HG03457 (cell line): ENCODE measurements around the gene ITPK1.
"Not testable (repeated sequence)": the region's sequence is repeated elsewhere in the genome, so short reads cannot be mapped to it uniquely, and the experiment has no call there.

Experiments used
- ATAC-seq: cut with Tn5 transposase; IDR thresholded peaks from one replicate; pipeline ENCODE4 v1.9.1; 2021; ENCODE audit warnings: moderate number of reproducible peaks; ENCODE audit not compliant: unreplicated experiment

ITPK1 gene

GRCh38 chr14:93062890-93063289, 52.8 kb downstream of the ITPK1 start:
- ATAC-seq: no peak

DNA sequence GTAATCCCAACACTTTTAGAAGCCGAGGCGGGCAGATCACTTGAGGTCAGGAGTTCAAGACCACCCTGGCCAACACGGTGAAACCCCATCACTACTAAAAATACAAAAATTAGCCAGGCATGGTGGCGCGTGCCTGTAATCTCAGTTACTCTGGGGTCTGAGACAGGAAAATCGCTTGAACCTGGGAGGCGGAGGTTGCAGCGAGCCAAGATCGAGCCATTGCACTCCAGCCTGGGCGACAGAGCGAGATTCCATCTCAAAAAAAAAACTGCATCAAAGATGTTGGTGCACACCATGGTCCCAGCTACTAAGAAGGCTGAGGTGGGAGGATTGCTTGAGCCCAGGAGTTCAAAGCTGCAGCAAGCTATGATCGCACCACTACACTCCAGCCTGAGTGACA, 53.7 kb downstream of the ITPK1 start:
- ATAC-seq: not testable (repeated sequence)

DNA sequence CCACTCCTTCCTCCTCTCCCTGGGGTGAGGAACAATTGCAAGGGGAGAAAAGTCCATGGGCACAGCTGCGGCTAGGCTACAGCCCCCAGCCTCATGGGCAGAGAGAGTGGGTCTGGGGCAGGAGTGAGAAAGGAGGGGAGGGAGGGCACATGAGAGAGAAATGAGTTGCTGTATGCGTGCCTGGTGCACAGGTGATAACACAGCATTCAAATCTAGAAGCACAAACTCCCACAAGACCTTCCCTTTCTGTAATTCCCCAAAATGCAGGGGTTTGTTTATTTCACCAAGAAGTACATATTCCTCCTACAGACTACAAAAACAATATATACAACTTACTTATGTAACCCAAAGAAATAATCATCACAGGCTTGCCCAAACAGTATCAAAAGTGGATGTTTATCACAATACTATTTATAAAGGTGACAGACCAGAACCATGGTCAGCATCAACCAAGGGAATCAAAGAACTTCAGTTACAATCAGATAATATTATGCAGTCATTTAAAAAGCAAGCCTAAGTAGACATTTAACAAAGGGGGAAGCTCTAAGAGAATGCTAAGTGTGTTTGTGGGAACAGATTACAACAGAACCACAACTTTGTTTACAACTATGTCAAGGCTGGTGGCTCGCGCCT, 54.2 kb downstream of the ITPK1 start:
- no peak for ATAC-seq

GRCh38 chr14:93060841-93061240, 54.9 kb downstream of the ITPK1 start:
- ATAC-seq: no peak

GRCh38 chr14:93059917-93060545, 55.7 kb downstream of the ITPK1 start:
- no peak for ATAC-seq

DNA sequence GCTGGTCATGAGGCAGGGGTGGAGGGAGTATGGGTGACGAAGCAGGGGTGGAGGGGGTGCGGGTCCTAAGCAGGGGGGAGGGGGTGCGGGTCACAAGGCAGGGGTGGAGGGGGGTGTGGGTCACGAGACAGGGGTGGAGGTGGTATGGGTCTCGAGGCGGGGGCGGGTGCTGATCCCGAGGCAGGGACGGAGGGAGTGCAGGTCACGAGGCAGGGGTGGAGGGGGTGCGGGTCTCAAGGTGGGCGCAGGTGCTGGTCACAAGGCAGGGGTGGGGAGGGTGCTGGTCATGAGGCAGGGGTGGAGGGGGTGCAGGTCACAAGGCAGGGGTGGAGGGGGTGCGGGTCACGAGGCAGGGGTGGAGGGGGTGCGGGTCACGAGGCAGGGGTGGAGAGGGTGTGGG, 56.5 kb downstream of the ITPK1 start:
- no peak for ATAC-seq

- ATAC-seq: no peak
Observed at GRCh38 chr14:93057586-93058280, 58.0 kb downstream of the ITPK1 start.

- no peak for ATAC-seq
Observed at GRCh38 chr14:93056840-93057585, 58.7 kb downstream of the ITPK1 start.

DNA sequence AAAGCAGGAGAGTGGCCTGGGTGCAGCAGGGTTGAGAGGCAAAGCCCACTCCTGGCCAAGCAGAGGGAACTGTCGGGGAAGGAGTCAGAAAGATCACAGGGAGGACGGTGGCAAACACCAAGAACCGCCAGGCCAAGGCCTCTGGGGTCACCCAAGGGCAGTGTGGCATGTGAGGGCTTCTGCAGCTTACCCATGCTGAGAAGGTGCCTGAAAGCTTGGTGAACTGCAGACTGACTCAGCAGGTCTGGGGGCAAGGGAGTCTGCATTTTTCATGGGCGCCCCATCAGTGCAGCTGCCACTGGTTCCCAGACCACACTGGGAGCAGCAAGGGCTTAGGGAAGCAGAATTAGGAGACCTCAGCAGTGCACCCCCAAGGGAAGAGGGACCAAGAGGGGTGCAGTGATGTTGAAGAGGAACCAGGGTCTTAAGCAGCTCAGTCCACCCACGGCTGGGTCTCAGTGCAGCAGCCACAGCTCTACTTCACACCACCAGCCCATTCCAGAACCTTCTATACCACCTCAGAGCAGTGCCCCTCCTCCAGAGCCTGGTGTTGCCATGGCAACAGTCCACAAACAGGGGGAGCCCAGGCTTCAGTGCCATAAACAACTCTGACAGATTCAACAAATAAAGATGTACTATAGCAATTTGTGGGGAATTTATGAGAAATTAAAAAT, 59.4 kb downstream of the ITPK1 start:
- ATAC-seq: no peak

DNA sequence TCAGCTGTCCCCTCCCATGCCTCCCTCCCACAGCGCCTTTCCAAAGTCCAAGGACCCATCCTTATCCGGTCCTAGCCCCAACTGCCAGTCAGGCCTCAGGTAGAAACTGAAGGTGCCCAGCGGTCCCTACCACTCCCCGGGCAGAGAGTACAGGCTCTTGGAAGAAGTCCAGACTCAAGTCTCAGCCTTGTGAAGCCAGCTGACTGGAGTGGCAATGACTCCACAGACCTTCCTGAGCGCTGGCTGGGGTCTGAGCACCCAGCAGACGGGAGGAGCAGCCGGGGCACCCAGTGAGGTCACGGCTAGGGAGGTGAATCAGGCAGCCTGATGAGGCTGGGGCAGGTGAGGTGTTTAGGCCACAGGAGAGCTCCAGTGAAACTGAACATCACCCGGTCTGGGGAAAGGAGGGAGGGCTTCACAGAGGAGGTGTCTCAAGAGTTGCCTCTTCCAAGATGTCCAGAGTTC, 60.0 kb downstream of the ITPK1 start:
- no peak for ATAC-seq

GRCh38 chr14:93054876-93055275, 60.8 kb downstream of the ITPK1 start:
- no peak for ATAC-seq

DNA sequence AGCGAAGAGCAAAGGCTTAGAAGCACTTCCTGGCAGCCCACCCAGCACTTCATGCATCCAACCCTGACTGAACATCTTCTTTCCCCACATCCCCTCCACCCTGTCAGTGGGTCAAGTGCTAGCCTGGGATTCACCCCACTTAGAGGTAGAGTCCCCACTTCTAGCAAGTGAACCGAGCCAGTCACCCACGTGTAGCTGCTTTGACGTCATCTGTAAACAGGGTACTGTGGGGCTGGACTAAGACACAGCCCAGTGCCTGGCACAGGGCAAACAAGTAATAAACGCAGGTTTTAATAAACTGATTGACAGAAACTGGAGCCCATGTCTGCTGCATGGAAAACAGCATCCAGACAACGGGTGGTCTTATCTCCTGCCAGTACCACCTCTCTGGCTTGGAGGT, 61.7 kb downstream of the ITPK1 start:
- ATAC-seq: no peak

DNA sequence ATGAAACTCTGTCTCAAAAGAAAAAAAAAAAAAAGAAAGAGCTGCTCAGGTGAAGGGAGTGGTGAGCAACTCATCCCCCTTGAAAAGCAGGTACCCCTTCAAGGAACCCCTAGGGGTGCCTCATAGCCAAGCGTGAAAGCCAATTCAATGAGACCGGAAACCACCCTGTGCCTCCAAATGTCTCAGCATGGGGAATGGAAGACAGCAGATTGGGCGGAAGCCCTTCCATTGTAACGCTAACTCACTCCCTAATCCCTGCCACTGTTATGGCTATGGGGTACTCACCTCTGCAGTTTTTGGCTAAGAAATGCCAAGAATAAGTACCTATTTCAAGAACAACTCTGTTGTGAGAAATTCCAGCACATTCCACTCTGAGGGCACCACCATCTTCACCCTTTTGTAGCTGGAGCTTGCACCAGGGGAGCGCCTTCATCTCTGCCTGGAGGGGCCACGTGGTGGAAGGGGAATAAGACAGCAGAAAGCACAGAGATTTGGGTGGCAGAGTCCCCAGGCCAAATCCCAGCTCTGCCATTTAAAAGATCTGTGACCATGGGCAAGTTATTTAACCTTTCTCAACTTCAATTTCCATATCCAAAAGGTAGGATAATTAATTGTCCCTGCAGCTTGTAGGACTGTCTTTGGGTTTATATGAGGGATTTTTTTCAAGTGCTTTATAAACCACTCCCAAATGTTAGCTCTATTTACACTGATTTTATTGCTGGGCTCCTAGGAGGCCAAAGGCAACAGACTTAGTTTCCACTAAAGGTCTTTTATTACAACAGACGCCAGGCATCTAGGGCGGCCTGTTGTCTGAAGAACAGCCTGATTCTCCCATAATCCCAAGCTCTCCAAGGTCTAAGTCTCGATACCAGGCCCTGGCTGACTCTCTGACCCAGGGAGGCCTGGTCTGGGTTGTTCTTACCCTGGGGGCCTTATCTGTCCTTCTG, 63.9 kb downstream of the ITPK1 start:
- ATAC-seq: no peak

- ATAC-seq: no peak
Observed at GRCh38 chr14:93050761-93051160, 65.0 kb downstream of the ITPK1 start.

- no peak for ATAC-seq
Observed at GRCh38 chr14:93049867-93050331, 65.8 kb downstream of the ITPK1 start.

GRCh38 chr14:93049315-93049714, 66.4 kb downstream of the ITPK1 start:
- no peak for ATAC-seq

GRCh38 chr14:93048843-93049242, 66.9 kb downstream of the ITPK1 start:
- ATAC-seq: no peak

- no peak for ATAC-seq
Observed at GRCh38 chr14:93047661-93048060, 68.1 kb downstream of the ITPK1 start.

GRCh38 chr14:93047157-93047556, 68.6 kb downstream of the ITPK1 start:
- no peak for ATAC-seq

- no peak for ATAC-seq
Observed at GRCh38 chr14:93046705-93047050, 69.0 kb downstream of the ITPK1 start.
